HS-27A (cell line): ENCODE measurements around the gene GATAD2A.

Experiments
- DNase-seq: peaks from one replicate; pipeline ENCODE4 v3.0.0-alpha.2; 2012; ENCODE audit warnings: low read depth, missing footprints

GATAD2A gene

DNA sequence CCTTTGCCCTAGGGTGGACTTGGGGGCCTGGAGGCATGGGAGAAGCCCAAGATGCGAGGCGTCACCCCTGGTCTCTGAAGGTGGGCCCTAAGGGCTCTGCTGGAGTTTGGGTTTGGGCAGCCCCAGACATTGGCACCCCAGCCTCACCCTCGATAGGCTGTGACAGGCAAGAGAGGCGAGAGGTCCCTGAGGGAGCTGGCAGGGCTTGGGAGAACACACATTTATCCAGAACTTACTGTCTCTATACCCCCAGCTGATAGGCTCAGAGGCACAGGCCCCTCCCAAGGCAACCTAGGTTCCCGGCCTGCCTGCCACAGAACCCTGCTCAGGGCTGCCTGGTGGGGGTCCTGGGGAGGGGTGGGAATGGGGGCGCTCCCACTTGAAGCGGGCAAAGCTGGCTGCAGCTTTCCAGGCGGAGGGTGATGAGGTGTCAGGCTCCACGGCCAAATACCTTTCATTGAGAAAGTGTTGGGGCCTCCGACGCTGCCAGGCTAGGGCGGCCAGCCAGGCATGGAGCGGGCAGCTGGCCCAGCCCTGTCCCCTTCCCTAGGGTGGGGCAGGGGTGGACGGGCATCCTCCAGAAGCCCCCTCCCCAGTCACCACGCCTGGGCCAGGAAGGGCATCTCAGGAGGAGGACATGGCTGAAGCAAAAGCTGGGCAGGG is 142.3 kb downstream of the GATAD2A start:
- DNase-seq: no peak

DNA sequence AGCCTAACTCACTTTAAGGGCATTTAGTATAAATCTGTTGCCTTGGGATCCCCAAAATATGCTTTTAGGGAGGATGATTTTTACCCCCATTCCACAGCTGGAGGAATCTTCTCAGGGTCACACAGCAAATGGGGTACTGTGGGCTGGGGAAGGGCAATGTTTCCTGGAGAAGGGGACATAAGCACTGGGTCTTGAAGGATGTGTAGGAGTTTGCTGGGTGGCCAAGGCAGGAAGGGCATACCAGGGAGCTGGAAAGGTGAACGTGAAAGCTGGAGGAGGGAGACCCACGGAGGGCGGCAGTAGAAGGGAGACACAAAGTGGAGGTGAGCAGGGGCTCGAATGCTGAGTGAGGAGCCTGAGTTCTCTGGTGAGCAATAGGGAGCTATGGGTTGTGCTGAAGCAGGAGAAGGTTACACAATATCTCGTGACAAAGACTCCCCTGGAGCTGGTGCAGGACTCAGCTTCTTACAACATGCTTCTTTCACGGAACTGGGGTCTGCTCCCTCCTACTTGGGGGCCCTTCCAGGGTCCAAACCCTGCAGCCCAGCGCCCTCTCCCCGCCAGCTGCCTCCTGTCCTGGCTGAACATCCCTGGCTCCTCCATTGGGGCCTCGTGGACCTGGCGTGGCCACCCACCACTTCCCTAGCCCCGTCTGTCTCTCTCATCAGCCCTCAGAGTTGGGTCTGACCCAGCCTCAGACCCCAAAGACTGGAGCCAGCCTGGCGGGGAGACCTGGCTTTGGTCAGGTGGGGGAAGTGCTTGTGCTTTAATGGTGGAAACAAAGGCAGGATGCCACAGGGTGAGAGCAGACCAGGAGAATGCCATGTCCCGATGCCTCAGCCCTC is 143.7 kb downstream of the GATAD2A start:
- no peak for DNase-seq

GRCh38 chr19:19549804-19550464 is 144.5 kb downstream of the GATAD2A start:
- DNase-seq: no peak

DNA sequence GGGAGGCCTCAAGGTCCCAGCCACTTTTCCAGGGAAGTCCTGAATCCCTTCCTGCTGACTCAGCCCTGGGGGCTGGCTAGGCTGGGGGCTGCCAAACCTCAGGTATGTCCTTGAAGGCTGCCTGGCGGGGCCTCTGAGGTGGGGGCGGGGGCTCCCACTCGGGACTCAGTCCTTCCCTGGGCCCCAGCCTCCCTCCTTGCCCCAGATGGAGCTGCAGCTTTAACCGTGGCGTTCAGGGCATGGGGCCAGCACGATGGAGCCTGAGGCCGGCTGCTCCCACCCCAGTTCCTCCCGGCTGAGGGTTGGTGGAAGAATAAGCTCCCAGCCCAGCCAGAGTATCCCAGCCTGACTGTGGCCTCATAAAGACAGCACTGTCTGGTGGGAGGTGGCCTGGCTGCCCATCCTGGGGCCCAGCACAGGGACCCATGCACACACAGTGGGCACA is 145.0 kb downstream of the GATAD2A start:
- DNase-seq: no peak

GRCh38 chr19:19550972-19551852 is 145.7 kb downstream of the GATAD2A start:
- DNase-seq: no peak

- no peak for DNase-seq
These were observed 146.3 kb downstream of the GATAD2A start for GRCh38 chr19:19551853-19552192.

- DNase-seq: no peak
These were observed 147.3 kb downstream of the GATAD2A start for GRCh38 chr19:19552798-19553197.

DNA sequence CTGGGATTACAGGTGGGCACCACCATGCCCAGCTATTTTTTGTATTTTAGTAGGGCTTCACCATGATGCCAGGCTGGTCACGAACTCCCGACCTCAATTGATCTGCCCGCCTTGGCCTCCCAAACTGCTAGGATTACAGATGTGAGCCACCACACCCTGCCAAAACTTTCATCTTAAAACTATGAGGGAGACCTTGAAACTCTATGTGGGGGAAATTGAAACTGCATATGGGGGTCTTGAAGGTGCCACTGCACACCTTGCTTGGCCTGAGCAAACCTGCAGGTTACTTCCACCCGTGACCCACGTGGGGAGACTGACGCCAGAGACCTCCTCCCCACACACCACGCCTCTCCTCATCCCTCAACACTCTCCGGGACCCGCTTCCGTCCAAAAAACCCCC is 148.2 kb downstream of the GATAD2A start:
- DNase-seq: no peak

DNA sequence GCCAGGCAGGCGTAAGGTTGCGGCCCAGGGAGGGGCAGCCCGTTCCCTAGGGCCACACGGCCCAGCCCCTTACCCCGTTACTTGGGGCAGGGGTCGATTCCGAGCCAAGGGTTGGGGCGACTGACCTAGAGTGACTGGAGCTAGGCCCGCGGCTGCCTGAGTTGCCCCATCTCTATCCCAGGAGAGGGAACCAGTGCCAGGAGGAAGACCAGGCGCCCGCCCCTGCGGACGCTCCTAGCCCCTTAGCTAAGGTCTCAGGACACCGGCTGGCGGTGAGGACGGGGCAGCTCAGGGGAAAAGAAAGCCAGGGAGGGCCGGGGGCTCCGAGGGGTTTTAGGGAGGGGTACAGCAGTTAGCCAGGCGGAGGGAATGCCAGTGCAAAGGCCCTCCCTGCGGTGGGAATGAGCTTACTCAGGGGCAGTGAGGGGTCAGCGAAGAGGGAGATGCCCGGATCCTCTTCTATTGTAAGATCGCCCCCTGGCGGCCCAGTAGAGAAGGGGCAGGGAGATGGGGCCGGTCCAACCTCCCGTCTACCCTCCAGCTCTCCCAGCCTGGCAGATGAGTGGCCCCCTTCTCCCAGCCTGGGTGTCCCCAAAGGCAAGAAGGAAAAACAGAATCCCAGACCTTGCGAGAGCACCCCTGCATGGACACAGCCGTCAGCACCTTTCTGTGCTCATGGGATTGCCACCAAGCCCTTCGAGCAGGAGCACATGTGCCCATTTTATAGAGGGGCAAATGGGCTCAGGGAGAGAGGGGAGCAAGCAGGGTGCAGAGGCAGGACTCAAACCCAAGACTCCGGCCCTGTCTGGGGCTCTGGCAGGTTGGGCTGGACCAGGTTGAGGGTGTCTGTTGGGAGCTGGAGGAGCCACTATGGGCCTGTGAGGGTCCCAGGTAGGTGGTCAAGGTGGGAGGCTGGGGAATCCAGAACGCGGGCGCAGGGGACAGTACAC is 148.9 kb downstream of the GATAD2A start:
- DNase-seq: no peak

DNA sequence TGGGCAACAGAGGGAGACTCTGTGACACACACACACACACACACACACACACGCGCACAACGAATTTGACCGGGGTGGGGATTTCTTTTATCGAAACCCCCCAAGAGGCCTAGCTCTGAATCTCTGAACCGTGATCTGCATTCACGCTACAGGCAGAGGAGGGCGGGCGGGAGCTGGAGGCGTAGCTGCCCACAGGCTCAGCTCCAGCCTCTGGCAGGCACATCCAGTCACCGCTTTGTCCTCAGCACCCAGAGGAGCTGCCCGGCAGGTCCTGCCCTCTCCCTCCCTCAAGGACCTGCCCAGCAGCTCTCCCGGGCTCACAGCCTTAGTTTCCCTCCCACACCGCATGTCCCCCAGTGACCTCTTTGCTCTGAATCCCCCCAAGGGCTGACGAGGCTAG is 152.6 kb downstream of the GATAD2A start:
- DNase-seq: no peak
